CD4-positive, CD25-positive, alpha-beta regulatory T cell (primary cell): ENCODE results near the gene KCTD3. TPM values are rescaled to one million over a fixed set of nuclear protein-coding genes. Genes with fewer than 3 reads are reported as not detected.

Experiments used
- ATAC-seq, 2 donors: fragments of 150-1000 bp; cut with Tn5 transposase; one replicate each; pipeline ENCODE4 v1.10.0; 2021; ENCODE audit warnings: low read depth in 2 of 2, moderate number of reproducible peaks in 2 of 2, moderate library complexity in 1 of 2
- DNase-seq, 3 donors: peaks; one replicate each; pipeline versions ENCODE4 v3.0.0 to v3.0.0-alpha.2; 2012 to 2022; ENCODE audit warnings: mixed read lengths in 1 of 3
- H3K27ac ChIP-seq: one replicate; pipeline ENCODE4 v1.7.0; 2013; ENCODE audit warnings: mild to moderate bottlenecking, low read length; ENCODE audit not compliant: insufficient read depth, poor library complexity, severe bottlenecking
- H3K27me3 ChIP-seq: one replicate; pipeline ENCODE4 v1.7.0; 2013; ENCODE audit warnings: low read length; ENCODE audit not compliant: control insufficient read depth, insufficient read depth
- H3K36me3 ChIP-seq: one replicate; pipeline ENCODE4 v1.7.0; 2013; ENCODE audit warnings: mild to moderate bottlenecking, low read length, moderate library complexity; ENCODE audit not compliant: control insufficient read depth, insufficient read depth
- H3K4me1 ChIP-seq: 2 replicates; pipeline ENCODE4 v1.7.0; 2013; ENCODE audit warnings: mild to moderate bottlenecking, low read length; ENCODE audit not compliant: insufficient read depth, control insufficient read depth, poor library complexity, severe bottlenecking
- H3K4me3 ChIP-seq: one replicate; pipeline ENCODE4 v1.7.0; 2013; ENCODE audit warnings: low read depth, mild to moderate bottlenecking, low read length, moderate library complexity
- H3K9me3 ChIP-seq, 2 experiments: 1 replicate in 1 of 2; 2 replicates in 1 of 2; pipeline ENCODE4 v1.7.0; 2013; ENCODE audit warnings: low read length in 2 of 2, mild to moderate bottlenecking in 1 of 2, moderate library complexity in 1 of 2; ENCODE audit not compliant: control insufficient read depth in 2 of 2
- H3K27ac Mint-ChIP-seq, 3 donors: one replicate each; pipeline ENCODE4 v1.8.0; 2020 to 2022; ENCODE audit warnings: mild to moderate bottlenecking in 3 of 3, mixed read lengths in 3 of 3, moderate library complexity in 2 of 3
- H3K27me3 Mint-ChIP-seq: one replicate; pipeline ENCODE4 v1.8.0; 2022; ENCODE audit warnings: mild to moderate bottlenecking, mixed read lengths
- H3K36me3 Mint-ChIP-seq: one replicate; pipeline ENCODE4 v1.8.0; 2020; ENCODE audit warnings: mixed read lengths
- H3K4me1 Mint-ChIP-seq, 4 donors: one replicate each; pipeline ENCODE4 v1.8.0; 2020 to 2022; ENCODE audit warnings: mixed read lengths in 4 of 4, mild to moderate bottlenecking in 1 of 4
- H3K4me3 Mint-ChIP-seq, 4 donors: one replicate each; pipeline ENCODE4 v1.8.0; 2020 to 2022; ENCODE audit warnings: mild to moderate bottlenecking in 4 of 4, mixed read lengths in 4 of 4, moderate library complexity in 3 of 4
- H3K9me3 Mint-ChIP-seq, 7 donors: one replicate each; pipeline ENCODE4 v1.8.0; 2020 to 2022; ENCODE audit warnings: mixed read lengths in 7 of 7, mild to moderate bottlenecking in 3 of 7, moderate library complexity in 2 of 7
- polyA plus RNA-seq, 4 donors: library from polyadenylated mRNA; unstranded; fragments of 300-500 nt; fragmentation: Illumina TruSeq; gene quantifications; one replicate each; pipeline ENCODE4 v1.2.3, GENCODE V29; 2021
- total RNA-seq: library from RNA; stranded (reverse); gene quantifications from one replicate; pipeline ENCODE4 v1.2.3, GENCODE V29; 2022

KCTD3 gene
- 0.39 TPM for total RNA-seq
- under 1 TPM in 2 of 4 donors, not detected in 2; 0.22 to 0.24 TPM for polyA plus RNA-seq

- Mint-ChIP-seq H3K27me3 (peaks cover 43% of the 10 kb centered on the region), H3K27ac (peak within 1 kb of the TSS in 2 of 3 donors; percentile 33 to 71), H3K9me3 (peaks cover 0 to 4% (median 1%) of the 10 kb centered on the region in 7 donors), H3K4me3 (peak within 1 kb of the TSS; percentile 35 to 89 (median 85)), H3K36me3 (no peaks in the 10 kb centered on the region), H3K4me1 (peaks cover 0 to 19% (median 10%) of the 10 kb centered on the region in 4 donors)
- peaks cover 15% of the 10 kb centered on the region for H3K27me3 ChIP-seq
- no peaks in the 10 kb centered on the region for H3K36me3 ChIP-seq
- ATAC-seq (peak in 1 of 2 donors; percentile 42), DNase-seq (peak in 1 of 3 donors; percentile 9)
- no peak within 1 kb of the TSS for H3K27ac ChIP-seq
- H3K4me1 ChIP-seq = no peaks in the 10 kb centered on the region
- H3K9me3 ChIP-seq = no peaks in the 10 kb centered on the region
- peak within 1 kb of the TSS; percentile 51 for H3K4me3 ChIP-seq
Observed at GRCh38 chr1:215566556-215567490, at the start of gene KCTD3. KCTD3 (plus strand) TSS chr1:215567304; CDS start chr1:215567686, 382 bp downstream.

GRCh38 chr1:215517441-215517891 lies 49.6 kb upstream of the KCTD3 start:
- H3K9me3 Mint-ChIP-seq = peaks cover 0 to 5% (median under 1%) of the 10 kb centered on the region in 7 donors
- Histone ChIP-seq H3K4me1 (no peaks in the 10 kb centered on the region), H3K9me3 (no peaks in the 10 kb centered on the region), H3K27me3 (no peaks in the 10 kb centered on the region), H3K4me3 (no peak overlapping the region), H3K27ac (no peak overlapping the region), H3K36me3 (no peaks in the 10 kb centered on the region)
- ATAC-seq (no peak), DNase-seq (no peak)
- H3K36me3 Mint-ChIP-seq = no peaks in the 10 kb centered on the region
- no peak overlapping the region for H3K4me3 Mint-ChIP-seq
- H3K27me3 Mint-ChIP-seq = no peaks in the 10 kb centered on the region
- no peaks in the 10 kb centered on the region for H3K4me1 Mint-ChIP-seq
- H3K27ac Mint-ChIP-seq = no peak overlapping the region

- Histone ChIP-seq H3K36me3 (no peaks in the 10 kb centered on the region), H3K9me3 (no peaks in the 10 kb centered on the region), H3K4me3 (no peak overlapping the region), H3K27ac (no peak overlapping the region), H3K4me1 (no peaks in the 10 kb centered on the region), H3K27me3 (no peaks in the 10 kb centered on the region)
- no peaks in the 10 kb centered on the region for H3K36me3 Mint-ChIP-seq
- no peaks in the 10 kb centered on the region for H3K4me1 Mint-ChIP-seq
- peaks cover 0 to 5% (median 0%) of the 10 kb centered on the region in 7 donors for H3K9me3 Mint-ChIP-seq
- no peak overlapping the region for H3K27ac Mint-ChIP-seq
- H3K4me3 Mint-ChIP-seq = no peak overlapping the region
- ATAC-seq (no peak), DNase-seq (no peak)
- H3K27me3 Mint-ChIP-seq = no peaks in the 10 kb centered on the region
Observed at GRCh38 chr1:215518594-215518993, 48.5 kb upstream of the KCTD3 start.

- Histone ChIP-seq H3K36me3 (no peaks in the 10 kb centered on the region), H3K27me3 (no peaks in the 10 kb centered on the region), H3K4me1 (no peaks in the 10 kb centered on the region), H3K4me3 (no peak overlapping the region), H3K9me3 (no peaks in the 10 kb centered on the region), H3K27ac (no peak overlapping the region)
- DNase-seq = no peak
- ATAC-seq = no peak
- peaks cover 0 to 9% (median 0%) of the 10 kb centered on the region in 4 donors for H3K4me1 Mint-ChIP-seq
- no peaks in the 10 kb centered on the region for H3K36me3 Mint-ChIP-seq
- no peaks in the 10 kb centered on the region for H3K27me3 Mint-ChIP-seq
- peaks cover 0 to 4% (median 0%) of the 10 kb centered on the region in 7 donors for H3K9me3 Mint-ChIP-seq
- no peak overlapping the region for H3K4me3 Mint-ChIP-seq
- H3K27ac Mint-ChIP-seq = no peak overlapping the region
Observed at GRCh38 chr1:215521279-215521678, 45.8 kb upstream of the KCTD3 start.

GRCh38 chr1:215523128-215523861 lies 43.8 kb upstream of the KCTD3 start:
- H3K4me3 Mint-ChIP-seq = no peak overlapping the region
- peaks cover 0 to 9% (median 0%) of the 10 kb centered on the region in 4 donors for H3K4me1 Mint-ChIP-seq
- DNase-seq (no peak), ATAC-seq (no peak)
- no peaks in the 10 kb centered on the region for H3K36me3 Mint-ChIP-seq
- H3K27me3 Mint-ChIP-seq = no peaks in the 10 kb centered on the region
- no peak overlapping the region for H3K27ac Mint-ChIP-seq
- H3K9me3 ChIP-seq = no peaks in the 10 kb centered on the region
- H3K36me3 ChIP-seq = no peaks in the 10 kb centered on the region
- H3K4me3 ChIP-seq = no peak overlapping the region
- H3K4me1 ChIP-seq = no peaks in the 10 kb centered on the region
- H3K9me3 Mint-ChIP-seq = peaks cover 0 to 2% (median 0%) of the 10 kb centered on the region in 7 donors
- H3K27me3 ChIP-seq = no peaks in the 10 kb centered on the region
- no peak overlapping the region for H3K27ac ChIP-seq

- no peak overlapping the region for H3K4me3 Mint-ChIP-seq
- no peak for DNase-seq
- H3K4me1 Mint-ChIP-seq = peaks cover 0 to 9% (median 0%) of the 10 kb centered on the region in 4 donors
Observed at GRCh38 chr1:215523906-215524305, 43.2 kb upstream of the KCTD3 start.

GRCh38 chr1:215526147-215526845 lies 40.8 kb upstream of the KCTD3 start:
- Histone ChIP-seq H3K27me3 (no peaks in the 10 kb centered on the region), H3K4me1 (no peaks in the 10 kb centered on the region), H3K9me3 (no peaks in the 10 kb centered on the region), H3K36me3 (no peaks in the 10 kb centered on the region), H3K27ac (no peak overlapping the region), H3K4me3 (no peak overlapping the region)
- Mint-ChIP-seq H3K36me3 (no peaks in the 10 kb centered on the region), H3K27me3 (no peaks in the 10 kb centered on the region), H3K4me3 (no peak overlapping the region), H3K4me1 (peaks cover 0 to 9% (median 0%) of the 10 kb centered on the region in 4 donors), H3K9me3 (no peaks in the 10 kb centered on the region), H3K27ac (no peak overlapping the region)
- peak in 2 of 3 donors; percentile 51 to 61 for DNase-seq
- ATAC-seq = peak in 1 of 2 donors; percentile 28

More at GRCh38 chr1:215523906-215524305, 43.2 kb upstream of the KCTD3 start:
- Histone ChIP-seq H3K4me3 (no peak overlapping the region), H3K36me3 (no peaks in the 10 kb centered on the region), H3K4me1 (no peaks in the 10 kb centered on the region), H3K27me3 (no peaks in the 10 kb centered on the region), H3K9me3 (no peaks in the 10 kb centered on the region), H3K27ac (no peak overlapping the region)
- no peak overlapping the region for H3K27ac Mint-ChIP-seq
- H3K9me3 Mint-ChIP-seq = peaks cover 0 to 2% (median 0%) of the 10 kb centered on the region in 7 donors
- no peak for ATAC-seq
- H3K27me3 Mint-ChIP-seq = no peaks in the 10 kb centered on the region
- H3K36me3 Mint-ChIP-seq = no peaks in the 10 kb centered on the region
